Kidney epithelial cell (primary cell): ENCODE measurements around the gene NRF1. TPM values are rescaled to one million over a fixed set of nuclear protein-coding genes. Genes with fewer than 3 reads are reported as not detected.
"Not testable (repeated sequence)": the region's sequence is repeated elsewhere in the genome, so short reads cannot be mapped to it uniquely, and the experiment has no call there.

ENCODE experiments used
- DNase-seq: peaks from one replicate; pipeline ENCODE4 v3.0.0-alpha.2; 2010; ENCODE audit warnings: low read depth
- H3K27me3 ChIP-seq: 2 replicates; pipeline ENCODE4 v1.6.0; 2011; ENCODE audit warnings: low read length; ENCODE audit not compliant: control insufficient read depth, insufficient read depth
- H3K36me3 ChIP-seq: 2 replicates; pipeline ENCODE4 v1.5.1; 2011; ENCODE audit warnings: low read length; ENCODE audit not compliant: control insufficient read depth, insufficient read depth
- H3K4me3 ChIP-seq: 2 replicates; pipeline ENCODE4 v1.5.1; 2011; ENCODE audit warnings: low read depth, mild to moderate bottlenecking, control low read depth, low read length
- CTCF ChIP-seq: IDR thresholded peaks from 2 replicates; pipeline ENCODE4 v1.5.1; 2011; ENCODE audit warnings: mild to moderate bottlenecking, moderate library complexity, low read length, control low read depth, inconsistent platforms; ENCODE audit not compliant: insufficient read depth, poor library complexity, severe bottlenecking
- total RNA-seq: library from RNA; depleted of rRNA; stranded (reverse); fragments of >200 nt; gene quantifications from 2 replicates; pipeline ENCODE4 v1.2.3, GENCODE V29; 2015

NRF1 gene
- total RNA-seq, 1 donor from 2014 or later = 9.3 TPM

GRCh38 chr7:129789652-129790051 is 178.1 kb downstream of the NRF1 start:
- no peak for TF ChIP-seq CTCF
- Histone ChIP-seq H3K36me3 (no peaks in the 10 kb centered on the region), H3K4me3 (no peak overlapping the region), H3K27me3 (peaks cover 33% of the 10 kb centered on the region)
- DNase-seq = no peak

GRCh38 chr7:129790136-129790535 is 178.6 kb downstream of the NRF1 start:
- Histone ChIP-seq H3K36me3 (no peaks in the 10 kb centered on the region), H3K4me3 (no peak overlapping the region), H3K27me3 (peaks cover 29% of the 10 kb centered on the region)
- TF ChIP-seq CTCF = no peak
- DNase-seq = no peak

GRCh38 chr7:129792721-129793120 is 181.2 kb downstream of the NRF1 start:
- Histone ChIP-seq H3K4me3 (no peak overlapping the region), H3K27me3 (peaks cover 6% of the 10 kb centered on the region)
- no peak for TF ChIP-seq CTCF

GRCh38 chr7:129793506-129794310 is 182.2 kb downstream of the NRF1 start:
- no peak for TF ChIP-seq CTCF
- no peak for DNase-seq
- Histone ChIP-seq H3K36me3 (no peaks in the 10 kb centered on the region), H3K4me3 (no peak overlapping the region), H3K27me3 (peaks cover 4% of the 10 kb centered on the region)

More at GRCh38 chr7:129792721-129793120, 181.2 kb downstream of the NRF1 start:
- H3K36me3 ChIP-seq = no peaks in the 10 kb centered on the region
- DNase-seq = no peak

- not testable (repeated sequence) for H3K4me3 ChIP-seq, H3K27me3 ChIP-seq, H3K36me3 ChIP-seq, DNase-seq
These were observed 182.9 kb downstream of the NRF1 start for GRCh38 chr7:129794461-129794860.

- Histone ChIP-seq H3K4me3 (no peak overlapping the region), H3K27me3 (no peaks in the 10 kb centered on the region), H3K36me3 (no peaks in the 10 kb centered on the region)
- no peak for TF ChIP-seq CTCF
- DNase-seq = no peak
These were observed 184.8 kb downstream of the NRF1 start for GRCh38 chr7:129796186-129796775.
